ENCODE measurements around the gene BASP1.

GRCh38 chr5:17292434-17293015, 75.1 kb downstream of the BASP1 start:
- no peak for TF ChIP-seq CTCF (conservative IDR thresholded peaks at IDR 0.05; ENCODE audit: low read depth in 2 of 2)
- TF ChIP-seq JUNB (IDR thresholded peaks at IDR 0.05; ENCODE audit: unreplicated experiment): no peak
- no peak for TF ChIP-seq REST (IDR thresholded peaks at IDR 0.05; ENCODE audit: unreplicated experiment)
- no peak for TF ChIP-seq EZH2phosphoT487 (IDR thresholded peaks at IDR 0.05; ENCODE audit: unreplicated experiment)
- no peak for TF ChIP-seq POLR2AphosphoS5 (IDR thresholded peaks at IDR 0.05; ENCODE audit: low read depth)
- no peak for TF ChIP-seq EZH2 (IDR thresholded peaks at IDR 0.05; ENCODE audit: low read depth, unreplicated experiment)
- TF ChIP-seq ZNF331 (CRISPR knock-in tag; IDR thresholded peaks at IDR 0.05; ENCODE audit: low read depth): no peak
- no peak for TF ChIP-seq ETS1 (IDR thresholded peaks at IDR 0.05)
- no peak for TF ChIP-seq CREB1 (CRISPR knock-in tag; IDR thresholded peaks at IDR 0.05; ENCODE audit: low read depth)
- TF ChIP-seq NANOG (IDR thresholded peaks at IDR 0.05; ENCODE audit: borderline replicate concordance): no peak
- TF ChIP-seq ZNF114 (CRISPR knock-in tag; IDR thresholded peaks at IDR 0.05): no peak
- no peak for TF ChIP-seq ZNF462 (CRISPR knock-in tag; IDR thresholded peaks at IDR 0.05)

All from GM23338 (cell line).